Activated naive CD8-positive, alpha-beta T cell treated with anti-CD3 and anti-CD28 coated beads, Interleukin-2, amount 50 U/mL, for 24 hours (primary cell): ENCODE results near the gene ARHGAP15.

Experiments
- ATAC-seq: fragments of 150-1000 bp; cut with Tn5 transposase; one replicate; pipeline ENCODE4 v1.10.0; 2021
- DNase-seq: peaks from one replicate; pipeline ENCODE4 v3.0.0; 2021
- H3K27ac Mint-ChIP-seq: one replicate; pipeline ENCODE4 v1.8.0; 2021; ENCODE audit warnings: mild to moderate bottlenecking, mixed read lengths
- H3K27me3 Mint-ChIP-seq: one replicate; pipeline ENCODE4 v1.8.0; 2021; ENCODE audit warnings: mixed read lengths
- H3K36me3 Mint-ChIP-seq: one replicate; pipeline ENCODE4 v1.8.0; 2021; ENCODE audit warnings: low read depth, mixed read lengths
- H3K4me1 Mint-ChIP-seq: one replicate; pipeline ENCODE4 v1.8.0; 2021; ENCODE audit warnings: mixed read lengths
- H3K4me3 Mint-ChIP-seq: one replicate; pipeline ENCODE4 v1.8.0; 2021; ENCODE audit warnings: mild to moderate bottlenecking, moderate library complexity, mixed read lengths
- H3K9me3 Mint-ChIP-seq: one replicate; pipeline ENCODE4 v1.8.0; 2021; ENCODE audit warnings: mixed read lengths

The ARHGAP15 gene

GRCh38 chr2:143175438-143175837 is 46.2 kb downstream of the ARHGAP15 start:
- Mint-ChIP-seq H3K9me3 (peaks cover 5% of the 10 kb centered on the region), H3K4me1 (peaks cover 44% of the 10 kb centered on the region), H3K4me3 (peak overlapping the region; percentile 19), H3K36me3 (peaks cover 14% of the 10 kb centered on the region), H3K27me3 (no peaks in the 10 kb centered on the region), H3K27ac (peak overlapping the region; percentile 60)
- ATAC-seq (peak; percentile 91), DNase-seq (no peak)

GRCh38 chr2:143176606-143177005 is 47.4 kb downstream of the ARHGAP15 start:
- Mint-ChIP-seq H3K27me3 (no peaks in the 10 kb centered on the region), H3K36me3 (peaks cover 14% of the 10 kb centered on the region), H3K9me3 (peaks cover 5% of the 10 kb centered on the region), H3K27ac (peak overlapping the region; percentile 82), H3K4me3 (peak overlapping the region; percentile 74), H3K4me1 (peaks cover 46% of the 10 kb centered on the region)
- ATAC-seq (no peak), DNase-seq (no peak)

- no peak for DNase-seq
- Mint-ChIP-seq H3K4me1 (peaks cover 47% of the 10 kb centered on the region), H3K9me3 (peaks cover 5% of the 10 kb centered on the region), H3K27me3 (no peaks in the 10 kb centered on the region), H3K36me3 (peaks cover 10% of the 10 kb centered on the region), H3K27ac (peak overlapping the region; percentile 82), H3K4me3 (peak overlapping the region; percentile 74)
- peak; percentile 48 for ATAC-seq
These were observed 48.0 kb downstream of the ARHGAP15 start for GRCh38 chr2:143177096-143177786.

GRCh38 chr2:143181494-143181893 is 52.3 kb downstream of the ARHGAP15 start:
- Mint-ChIP-seq H3K9me3 (peaks cover 5% of the 10 kb centered on the region), H3K4me1 (peaks cover 48% of the 10 kb centered on the region), H3K27ac (peak overlapping the region; percentile 53), H3K27me3 (no peaks in the 10 kb centered on the region), H3K36me3 (peaks cover 4% of the 10 kb centered on the region), H3K4me3 (no peak overlapping the region)
- ATAC-seq, result no peak
- no peak for DNase-seq

- peaks cover 4% of the 10 kb centered on the region for H3K36me3 Mint-ChIP-seq
- no peak overlapping the region for H3K27ac Mint-ChIP-seq
- peaks cover 39% of the 10 kb centered on the region for H3K4me1 Mint-ChIP-seq
- DNase-seq (no peak), ATAC-seq (no peak)
- no peak overlapping the region for H3K4me3 Mint-ChIP-seq
- peaks cover 5% of the 10 kb centered on the region for H3K9me3 Mint-ChIP-seq
- no peaks in the 10 kb centered on the region for H3K27me3 Mint-ChIP-seq
These were observed 53.4 kb downstream of the ARHGAP15 start for GRCh38 chr2:143182649-143183048.

GRCh38 chr2:143183804-143184463 is 54.7 kb downstream of the ARHGAP15 start:
- H3K36me3 Mint-ChIP-seq, result peaks cover 4% of the 10 kb centered on the region
- DNase-seq (no peak), ATAC-seq (no peak)
- no peak overlapping the region for H3K27ac Mint-ChIP-seq
- no peak overlapping the region for H3K4me3 Mint-ChIP-seq
- H3K27me3 Mint-ChIP-seq, result no peaks in the 10 kb centered on the region
- peaks cover 36% of the 10 kb centered on the region for H3K4me1 Mint-ChIP-seq
- peaks cover 5% of the 10 kb centered on the region for H3K9me3 Mint-ChIP-seq

- no peak for ATAC-seq
- H3K4me3 Mint-ChIP-seq, result no peak overlapping the region
- peaks cover 27% of the 10 kb centered on the region for H3K4me1 Mint-ChIP-seq
- no peaks in the 10 kb centered on the region for H3K27me3 Mint-ChIP-seq
- H3K27ac Mint-ChIP-seq, result no peak overlapping the region
- peaks cover 8% of the 10 kb centered on the region for H3K36me3 Mint-ChIP-seq
- DNase-seq, result no peak
- H3K9me3 Mint-ChIP-seq, result no peaks in the 10 kb centered on the region
These were observed 57.7 kb downstream of the ARHGAP15 start for GRCh38 chr2:143186876-143187275.

GRCh38 chr2:143190431-143190830 is 61.2 kb downstream of the ARHGAP15 start:
- Mint-ChIP-seq H3K9me3 (no peaks in the 10 kb centered on the region), H3K4me3 (no peak overlapping the region), H3K27ac (no peak overlapping the region), H3K4me1 (peaks cover 10% of the 10 kb centered on the region), H3K27me3 (no peaks in the 10 kb centered on the region), H3K36me3 (peaks cover 8% of the 10 kb centered on the region)
- ATAC-seq (no peak), DNase-seq (no peak)

GRCh38 chr2:143192106-143192505 is 62.9 kb downstream of the ARHGAP15 start:
- Mint-ChIP-seq H3K4me1 (peaks cover 10% of the 10 kb centered on the region), H3K4me3 (no peak overlapping the region), H3K36me3 (peaks cover 8% of the 10 kb centered on the region), H3K27me3 (no peaks in the 10 kb centered on the region), H3K9me3 (no peaks in the 10 kb centered on the region), H3K27ac (no peak overlapping the region)
- DNase-seq (no peak), ATAC-seq (no peak)

GRCh38 chr2:143192716-143193115 is 63.5 kb downstream of the ARHGAP15 start:
- H3K9me3 Mint-ChIP-seq, result no peaks in the 10 kb centered on the region
- peaks cover 10% of the 10 kb centered on the region for H3K4me1 Mint-ChIP-seq
- DNase-seq (no peak), ATAC-seq (no peak)
- no peaks in the 10 kb centered on the region for H3K27me3 Mint-ChIP-seq
- peaks cover 8% of the 10 kb centered on the region for H3K36me3 Mint-ChIP-seq
- no peak overlapping the region for H3K4me3 Mint-ChIP-seq
- H3K27ac Mint-ChIP-seq, result no peak overlapping the region

- Mint-ChIP-seq H3K4me3 (no peak overlapping the region), H3K36me3 (peaks cover 8% of the 10 kb centered on the region), H3K4me1 (peaks cover 10% of the 10 kb centered on the region), H3K27ac (no peak overlapping the region), H3K9me3 (no peaks in the 10 kb centered on the region), H3K27me3 (no peaks in the 10 kb centered on the region)
- ATAC-seq (no peak), DNase-seq (no peak)
These were observed 63.9 kb downstream of the ARHGAP15 start for GRCh38 chr2:143193121-143193520.

GRCh38 chr2:143195511-143195910 is 66.3 kb downstream of the ARHGAP15 start:
- H3K4me3 Mint-ChIP-seq, result no peak overlapping the region
- H3K27ac Mint-ChIP-seq, result no peak overlapping the region
- H3K27me3 Mint-ChIP-seq, result no peaks in the 10 kb centered on the region
- peaks cover 12% of the 10 kb centered on the region for H3K4me1 Mint-ChIP-seq
- peaks cover 11% of the 10 kb centered on the region for H3K36me3 Mint-ChIP-seq
- ATAC-seq (no peak), DNase-seq (no peak)
- no peaks in the 10 kb centered on the region for H3K9me3 Mint-ChIP-seq

- H3K36me3 Mint-ChIP-seq, result peaks cover 51% of the 10 kb centered on the region
- DNase-seq (no peak), ATAC-seq (no peak)
- H3K4me3 Mint-ChIP-seq, result no peak overlapping the region
- H3K27ac Mint-ChIP-seq, result peak overlapping the region; percentile 8
- H3K4me1 Mint-ChIP-seq, result peaks cover 35% of the 10 kb centered on the region
- H3K9me3 Mint-ChIP-seq, result peaks cover 4% of the 10 kb centered on the region
- H3K27me3 Mint-ChIP-seq, result no peaks in the 10 kb centered on the region
These were observed 74.8 kb downstream of the ARHGAP15 start for GRCh38 chr2:143204062-143204461.

GRCh38 chr2:143205106-143205764 is 76.0 kb downstream of the ARHGAP15 start:
- Mint-ChIP-seq H3K27ac (peak overlapping the region; percentile 14), H3K36me3 (peaks cover 55% of the 10 kb centered on the region), H3K4me1 (peaks cover 35% of the 10 kb centered on the region), H3K9me3 (peaks cover 4% of the 10 kb centered on the region), H3K27me3 (no peaks in the 10 kb centered on the region), H3K4me3 (no peak overlapping the region)
- ATAC-seq (peak; percentile 82), DNase-seq (no peak)
